BLaER1 treated with 17β-estradiol and CSF1 and Interleukin-3, amounts not matched to agents 10 nM and 100 nM (cell line): ENCODE measurements around the gene ZNF776.
A peak's percentile ranks its signal among the peaks of the same experiment; 100 is the strongest.

Experiments
- H3K27ac ChIP-seq, 11 experiments: shearing (Covaris generic); formaldehyde crosslinking; 2 replicates each; pipeline ENCODE4 v1.8.1; 2022
- H3K27me3 ChIP-seq, 11 experiments: shearing (Covaris generic); formaldehyde crosslinking; 2 replicates each; pipeline ENCODE4 v1.8.1; 2022
- H3K36me3 ChIP-seq, 11 experiments: shearing (Covaris generic); formaldehyde crosslinking; 2 replicates each; pipeline ENCODE4 v1.8.1; 2022
- H3K4me1 ChIP-seq, 10 experiments: shearing (Covaris generic); formaldehyde crosslinking; 2 replicates each; pipeline ENCODE4 v1.8.1; 2022
- H3K4me2 ChIP-seq, 11 experiments: shearing (Covaris generic); formaldehyde crosslinking; 2 replicates each; pipeline ENCODE4 v1.8.1; 2022
- H3K4me3 ChIP-seq, 10 experiments: shearing (Covaris generic); formaldehyde crosslinking; 2 replicates each; pipeline ENCODE4 v1.8.1; 2022
- H3K9ac ChIP-seq, 11 experiments: shearing (Covaris generic); formaldehyde crosslinking; 2 replicates each; pipeline ENCODE4 v1.8.1; 2022
- H3K9me3 ChIP-seq, 11 experiments: shearing (Covaris generic); formaldehyde crosslinking; replicated peaks in 1 of 11; 2 replicates each; pipeline ENCODE4 v1.8.1; 2022
- H4K20me1 ChIP-seq, 11 experiments: shearing (Covaris generic); formaldehyde crosslinking; 2 replicates each; pipeline ENCODE4 v1.8.1; 2022
- Cebpa-rat ChIP-seq, 11 experiments: shearing (Covaris generic); IDR thresholded peaks; 2 replicates each; pipeline ENCODE4 v1.8.1; 2022

ZNF776 gene

GRCh38 chr19:57769345-57770131 is 22.9 kb downstream of the ZNF776 start, which contains the start of gene ZNF586:
Gene ZNF586 (plus strand): TSS chr19:57769676. CDS start chr19:57769843, 167 bp downstream.
- no peak for TF ChIP-seq Cebpa-rat (IDR thresholded peaks at IDR 0.05)
- Histone ChIP-seq H3K36me3 (peaks cover 39 to 54% (median 48%) of the 10 kb centered on the region in 11 experiments), H3K9me3 (peaks cover 31 to 55% (median 46%) of the 10 kb centered on the region in 11 experiments), H4K20me1 (peaks cover 0 to 27% (median 0%) of the 10 kb centered on the region in 11 experiments; a peak in 6 of 22 replicates), H3K27ac (peak within 1 kb of the TSS; percentile 31 to 85 (median 75); a peak in 21 of 22 replicates), H3K4me2 (peak within 1 kb of the TSS; percentile 74 to 98 (median 95)), H3K27me3 (no peaks in the 10 kb centered on the region), H3K9ac (peak within 1 kb of the TSS; percentile 76 to 86 (median 83)), H3K4me1 (peaks cover 10 to 27% (median 15%) of the 10 kb centered on the region in 10 experiments), H3K4me3 (peak within 1 kb of the TSS; percentile 72 to 82 (median 78))

GRCh38 chr19:57771417-57771816 is 24.8 kb downstream of the ZNF776 start:
- Histone ChIP-seq H3K4me1 (peaks cover 10 to 27% (median 15%) of the 10 kb centered on the region in 10 experiments), H3K36me3 (peaks cover 51 to 62% (median 60%) of the 10 kb centered on the region in 11 experiments), H3K4me3 (peak overlapping the region in 9 of 10 experiments; percentile 6 to 82 (median 77); a peak in 11 of 20 replicates), H3K9ac (no peak overlapping the region), H3K27ac (no peak overlapping the region), H3K9me3 (peaks cover 50 to 74% (median 65%) of the 10 kb centered on the region in 11 experiments), H3K27me3 (no peaks in the 10 kb centered on the region), H3K4me2 (peak overlapping the region; percentile 74 to 98 (median 95); a peak in 21 of 22 replicates), H4K20me1 (peaks cover 0 to 46% (median 8%) of the 10 kb centered on the region in 11 experiments; a peak in 9 of 22 replicates)
- no peak for TF ChIP-seq Cebpa-rat (IDR thresholded peaks at IDR 0.05)

GRCh38 chr19:57773488-57773887 is 26.9 kb downstream of the ZNF776 start:
- Histone ChIP-seq H3K9me3 (peaks cover 71 to 89% (median 86%) of the 10 kb centered on the region in 11 experiments), H3K27me3 (no peaks in the 10 kb centered on the region; a peak in 1 of 22 replicates), H3K4me1 (peaks cover 10 to 27% (median 15%) of the 10 kb centered on the region in 10 experiments), H3K4me2 (no peak overlapping the region), H3K27ac (no peak overlapping the region), H3K9ac (no peak overlapping the region), H3K4me3 (peak overlapping the region in 4 of 10 experiments; percentile 15 to 34 (median 22); a peak in 4 of 20 replicates), H4K20me1 (peaks cover 0 to 64% (median 12%) of the 10 kb centered on the region in 11 experiments; a peak in 11 of 22 replicates), H3K36me3 (peaks cover 72 to 83% (median 81%) of the 10 kb centered on the region in 11 experiments)
- no peak for TF ChIP-seq Cebpa-rat (IDR thresholded peaks at IDR 0.05)

- H3K27ac ChIP-seq = no peak overlapping the region
- peaks cover 0 to 10% (median 0%) of the 10 kb centered on the region in 10 experiments; a peak in 2 of 20 replicates for H3K4me1 ChIP-seq
- H3K36me3 ChIP-seq = peaks cover 98 to 100% (median 100%) of the 10 kb centered on the region in 11 experiments
- no peak overlapping the region for H3K9ac ChIP-seq
- peaks cover 0 to 76% (median 12%) of the 10 kb centered on the region in 11 experiments; a peak in 11 of 22 replicates for H4K20me1 ChIP-seq
- no peak for TF ChIP-seq Cebpa-rat (IDR thresholded peaks at IDR 0.05)
- H3K27me3 ChIP-seq = no peaks in the 10 kb centered on the region; a peak in 1 of 22 replicates
- peaks cover 100% of the 10 kb centered on the region in 11 experiments for H3K9me3 ChIP-seq
- H3K4me3 ChIP-seq = peak overlapping the region in 4 of 10 experiments; percentile 5 to 38 (median 6); a peak in 2 of 20 replicates
- no peak overlapping the region for H3K4me2 ChIP-seq
Observed at GRCh38 chr19:57776764-57777296, 30.2 kb downstream of the ZNF776 start.

- peaks cover 97 to 100% (median 98%) of the 10 kb centered on the region in 11 experiments for H3K9me3 ChIP-seq
- H4K20me1 ChIP-seq = peaks cover 0 to 61% (median 12%) of the 10 kb centered on the region in 11 experiments; a peak in 11 of 22 replicates
- H3K4me1 ChIP-seq = no peaks in the 10 kb centered on the region
- no peak overlapping the region for H3K27ac ChIP-seq
- peak overlapping the region in 9 of 10 experiments; percentile 5 to 46 (median 15); a peak in 9 of 20 replicates for H3K4me3 ChIP-seq
- H3K4me2 ChIP-seq = no peak overlapping the region
- peaks cover 93 to 100% (median 99%) of the 10 kb centered on the region in 11 experiments for H3K36me3 ChIP-seq
- TF ChIP-seq Cebpa-rat (IDR thresholded peaks at IDR 0.05) = no peak
- no peaks in the 10 kb centered on the region; a peak in 1 of 22 replicates for H3K27me3 ChIP-seq
- no peak overlapping the region for H3K9ac ChIP-seq
Observed at GRCh38 chr19:57778336-57778735, 31.7 kb downstream of the ZNF776 start.

GRCh38 chr19:57779220-57779845 is 32.7 kb downstream of the ZNF776 start:
- H3K36me3 ChIP-seq = peaks cover 91 to 100% (median 99%) of the 10 kb centered on the region in 11 experiments
- peaks cover 0 to 62% (median 12%) of the 10 kb centered on the region in 11 experiments; a peak in 11 of 22 replicates for H4K20me1 ChIP-seq
- H3K9me3 ChIP-seq = peaks cover 96 to 100% (median 98%) of the 10 kb centered on the region in 11 experiments

GRCh38 chr19:57786286-57786685 is 39.7 kb downstream of the ZNF776 start:
- peaks cover 44 to 78% (median 57%) of the 10 kb centered on the region in 11 experiments for H3K9me3 ChIP-seq
- H3K36me3 ChIP-seq = peaks cover 81 to 98% (median 95%) of the 10 kb centered on the region in 11 experiments
- no peak overlapping the region for H3K9ac ChIP-seq
- no peak overlapping the region for H3K27ac ChIP-seq
- peaks cover 8 to 72% (median 33%) of the 10 kb centered on the region in 11 experiments; a peak in 20 of 22 replicates for H4K20me1 ChIP-seq
- H3K27me3 ChIP-seq = no peaks in the 10 kb centered on the region
- no peaks in the 10 kb centered on the region for H3K4me1 ChIP-seq
- H3K4me2 ChIP-seq = no peak overlapping the region
- no peak overlapping the region for H3K4me3 ChIP-seq
- TF ChIP-seq Cebpa-rat (IDR thresholded peaks at IDR 0.05) = no peak

More at GRCh38 chr19:57779220-57779845, 32.7 kb downstream of the ZNF776 start:
- no peak overlapping the region for H3K9ac ChIP-seq
- no peak overlapping the region for H3K27ac ChIP-seq
- H3K4me1 ChIP-seq = no peaks in the 10 kb centered on the region
- TF ChIP-seq Cebpa-rat (IDR thresholded peaks at IDR 0.05) = no peak
- peak overlapping the region in 8 of 10 experiments; percentile 5 to 46 (median 12); a peak in 11 of 20 replicates for H3K4me3 ChIP-seq
- H3K4me2 ChIP-seq = no peak overlapping the region
- H3K27me3 ChIP-seq = no peaks in the 10 kb centered on the region; a peak in 1 of 22 replicates

GRCh38 chr19:57786906-57787305 is 40.3 kb downstream of the ZNF776 start:
- H3K27ac ChIP-seq = no peak overlapping the region
- peaks cover 80 to 98% (median 95%) of the 10 kb centered on the region in 11 experiments for H3K36me3 ChIP-seq

More at GRCh38 chr19:57786906-57787305, 40.3 kb downstream of the ZNF776 start:
- peaks cover 38 to 72% (median 51%) of the 10 kb centered on the region in 11 experiments for H3K9me3 ChIP-seq
- no peak for TF ChIP-seq Cebpa-rat (IDR thresholded peaks at IDR 0.05)
- H3K9ac ChIP-seq = no peak overlapping the region
- H3K4me1 ChIP-seq = no peaks in the 10 kb centered on the region
- peaks cover 8 to 78% (median 37%) of the 10 kb centered on the region in 11 experiments; a peak in 20 of 22 replicates for H4K20me1 ChIP-seq
- H3K4me2 ChIP-seq = no peak overlapping the region
- no peaks in the 10 kb centered on the region for H3K27me3 ChIP-seq
- H3K4me3 ChIP-seq = no peak overlapping the region
